Cardiac fibroblast (primary cell): ENCODE results near the gene CACHD1.

Experiments used
- DNase-seq, 2 donors: peaks; one replicate each; pipeline versions ENCODE4 v3.0.0 to v3.0.0-alpha.2; 2010; ENCODE audit warnings: low read depth in 2 of 2
- H3K4me3 ChIP-seq, 2 donors: replicated peaks in 1 of 2; 1 replicate in 1 of 2; 2 replicates in 1 of 2; pipeline ENCODE4 v1.5.1; 2011; ENCODE audit warnings: low read depth in 2 of 2, low read length in 2 of 2, mild to moderate bottlenecking in 2 of 2, moderate library complexity in 1 of 2
- TF ChIP-seq, protein P1 (sequence below): IDR thresholded peaks from one replicate; pipeline ENCODE4 v1.5.1; 2011; ENCODE audit warnings: low read depth, mild to moderate bottlenecking, low read length, inconsistent platforms

CACHD1 gene

DNA sequence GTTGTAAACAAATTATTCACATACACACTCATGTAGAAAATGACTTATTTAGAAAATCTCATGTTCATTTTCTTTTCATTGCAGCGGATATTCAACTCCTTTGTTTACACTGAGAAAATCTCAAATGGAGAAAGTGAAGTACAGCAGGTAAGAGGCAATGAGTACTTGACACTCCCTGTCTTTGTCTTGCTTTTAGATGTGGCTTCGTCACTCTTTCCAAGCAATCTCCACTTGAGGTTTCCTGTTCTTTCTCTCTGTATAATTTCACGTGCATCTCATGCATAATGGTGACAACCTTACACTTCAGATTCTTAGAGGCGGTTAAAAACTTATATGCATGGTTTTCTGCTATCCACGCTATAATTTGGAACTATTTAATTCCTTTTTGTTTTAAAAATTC, 80.6 kb downstream of the CACHD1 start:
- H3K4me3 ChIP-seq = no peak overlapping the region
- no peak for DNase-seq
- TF ChIP-seq, protein P1, sequence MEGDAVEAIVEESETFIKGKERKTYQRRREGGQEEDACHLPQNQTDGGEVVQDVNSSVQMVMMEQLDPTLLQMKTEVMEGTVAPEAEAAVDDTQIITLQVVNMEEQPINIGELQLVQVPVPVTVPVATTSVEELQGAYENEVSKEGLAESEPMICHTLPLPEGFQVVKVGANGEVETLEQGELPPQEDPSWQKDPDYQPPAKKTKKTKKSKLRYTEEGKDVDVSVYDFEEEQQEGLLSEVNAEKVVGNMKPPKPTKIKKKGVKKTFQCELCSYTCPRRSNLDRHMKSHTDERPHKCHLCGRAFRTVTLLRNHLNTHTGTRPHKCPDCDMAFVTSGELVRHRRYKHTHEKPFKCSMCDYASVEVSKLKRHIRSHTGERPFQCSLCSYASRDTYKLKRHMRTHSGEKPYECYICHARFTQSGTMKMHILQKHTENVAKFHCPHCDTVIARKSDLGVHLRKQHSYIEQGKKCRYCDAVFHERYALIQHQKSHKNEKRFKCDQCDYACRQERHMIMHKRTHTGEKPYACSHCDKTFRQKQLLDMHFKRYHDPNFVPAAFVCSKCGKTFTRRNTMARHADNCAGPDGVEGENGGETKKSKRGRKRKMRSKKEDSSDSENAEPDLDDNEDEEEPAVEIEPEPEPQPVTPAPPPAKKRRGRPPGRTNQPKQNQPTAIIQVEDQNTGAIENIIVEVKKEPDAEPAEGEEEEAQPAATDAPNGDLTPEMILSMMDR = no peak

DNA sequence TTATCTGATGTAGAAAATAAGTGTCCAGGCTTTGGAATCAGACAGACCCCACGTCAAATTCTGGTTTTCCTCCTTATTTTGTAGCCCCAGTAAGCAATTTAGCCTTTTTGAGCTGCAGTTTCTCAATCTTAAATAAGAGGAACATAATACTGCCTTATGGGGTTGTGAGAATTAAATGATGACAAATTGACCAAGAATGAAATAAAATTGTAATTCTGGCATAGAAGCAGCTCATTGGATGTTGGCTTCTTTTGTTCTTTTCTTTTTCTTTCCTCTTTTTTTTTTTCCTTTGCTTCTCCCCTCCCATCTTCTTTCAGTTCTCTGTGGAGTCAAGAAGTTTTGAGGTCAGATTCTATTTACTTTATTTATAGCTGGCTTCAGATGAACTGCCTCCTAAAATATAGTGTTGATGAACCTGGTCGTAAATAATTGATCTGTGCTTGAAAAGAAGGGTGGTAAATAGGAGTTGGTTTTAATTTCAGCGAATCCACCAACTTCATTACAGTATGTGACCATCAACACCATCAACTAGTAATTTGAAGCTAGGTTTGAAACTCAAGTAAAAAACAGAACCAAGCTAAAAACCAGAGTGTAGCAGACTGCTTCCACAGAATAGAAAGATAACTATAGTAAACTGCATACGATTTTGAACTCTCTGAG, 81.1 kb downstream of the CACHD1 start:
- TF ChIP-seq, protein P1 = no peak
- peak in 1 of 2 donors; percentile 11 for DNase-seq

DNA sequence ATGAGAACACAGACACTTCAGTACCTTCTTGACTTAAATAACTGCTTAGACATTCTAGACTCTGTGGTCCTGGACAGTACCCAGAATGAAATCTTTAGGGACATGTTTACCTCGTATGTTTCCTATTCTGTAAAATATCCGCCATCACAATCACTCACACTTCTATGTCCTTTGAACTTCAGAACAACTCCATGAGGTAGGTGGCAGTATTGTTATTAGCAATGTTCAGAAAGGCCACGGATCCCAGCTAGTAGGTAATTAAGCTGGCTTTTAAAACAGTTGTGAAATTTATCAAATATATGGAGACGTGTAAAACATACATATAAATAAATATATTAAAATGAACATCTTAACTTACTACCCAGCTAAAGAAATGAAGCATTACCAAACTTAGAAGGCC, 83.4 kb downstream of the CACHD1 start:
- TF ChIP-seq, protein P1 = no peak
- DNase-seq = no peak
- no peak overlapping the region for H3K4me3 ChIP-seq

More for the DNA sequence above, 81.1 kb downstream of the CACHD1 start:
- H3K4me3 ChIP-seq = no peak overlapping the region

DNA sequence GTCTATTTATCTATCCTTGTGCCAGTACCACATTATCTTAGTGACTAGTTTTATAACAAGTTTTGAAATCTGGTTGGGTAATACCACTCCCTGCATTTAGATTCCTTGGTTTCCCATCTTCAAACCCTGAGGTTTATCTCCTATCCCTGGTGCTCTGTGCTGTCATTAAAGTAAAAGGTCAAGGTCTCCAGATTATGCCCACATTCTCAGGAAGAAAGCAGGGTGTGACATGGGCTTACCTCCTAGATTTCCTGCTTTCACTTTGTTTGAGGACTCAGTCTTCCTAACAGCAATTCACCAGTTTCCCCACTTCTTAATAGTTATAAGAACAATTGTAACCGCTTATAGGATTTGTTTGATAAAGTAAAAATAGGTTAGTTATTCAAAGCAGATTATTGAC, 86.0 kb downstream of the CACHD1 start:
- TF ChIP-seq, protein P1 = no peak
- H3K4me3 ChIP-seq = no peak overlapping the region
- DNase-seq = no peak

DNA sequence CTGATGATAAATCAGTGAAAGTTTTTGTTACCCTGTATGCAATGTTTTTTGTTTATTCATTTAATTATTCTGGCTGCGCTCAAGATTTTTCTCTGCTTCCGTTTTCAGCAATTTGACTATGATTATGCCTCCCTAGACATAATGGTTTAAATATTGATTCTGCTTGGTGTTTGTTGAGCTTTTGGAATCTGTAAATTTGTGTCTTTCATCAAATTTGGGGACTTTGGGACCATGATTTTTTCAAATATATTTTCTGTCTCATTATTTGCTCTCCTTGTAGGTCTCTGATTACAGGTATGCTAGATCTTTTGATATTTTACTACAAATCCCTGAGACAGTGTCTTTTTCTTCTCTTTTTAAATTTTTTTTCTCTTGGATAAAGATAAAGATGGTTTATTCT, 92.1 kb downstream of the CACHD1 start:
- no peak for DNase-seq
- TF ChIP-seq, protein P1 = no peak

DNA sequence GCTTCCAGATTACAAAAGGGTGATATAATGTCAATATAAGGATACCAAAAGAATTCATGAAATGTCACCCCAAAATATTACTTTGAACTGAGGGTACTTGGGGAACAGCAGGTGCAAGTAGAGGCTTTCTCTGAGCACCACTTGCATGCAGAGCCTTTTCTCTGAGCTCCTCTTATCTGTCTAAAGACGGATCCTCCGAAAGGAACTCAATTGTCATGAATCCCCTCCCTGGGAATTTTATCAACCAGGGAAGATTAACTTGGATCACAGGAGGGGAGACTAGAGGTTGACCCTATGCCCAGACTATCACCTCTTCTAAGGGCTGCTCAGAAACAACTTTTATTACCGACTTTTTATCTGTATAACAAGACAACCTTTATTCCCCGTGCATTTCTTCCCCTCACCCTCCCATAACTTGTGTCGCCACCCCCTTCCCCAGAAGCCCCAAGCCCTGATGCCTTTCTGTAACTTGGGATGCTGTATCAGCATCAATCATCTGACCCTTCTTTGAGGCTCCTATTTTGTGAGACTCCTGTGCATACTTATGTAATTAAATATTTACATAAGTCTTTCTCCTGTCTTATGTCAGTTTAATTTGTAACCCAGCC, 94.1 kb downstream of the CACHD1 start:
- no peak for DNase-seq
- TF ChIP-seq, protein P1 = no peak
- no peak overlapping the region for H3K4me3 ChIP-seq

More for the DNA sequence above, 92.1 kb downstream of the CACHD1 start:
- H3K4me3 ChIP-seq = no peak overlapping the region
